SJCRH30 (cell line): ENCODE data around the gene PUS7. TPM values are rescaled to one million over a fixed set of nuclear protein-coding genes. Genes with fewer than 3 reads are reported as not detected.

ENCODE experiments used
- total RNA-seq: library from RNA; depleted of rRNA; stranded (reverse); fragments of >200 nt; shearing (Covaris generic); gene quantifications from 2 replicates; pipeline ENCODE4 v1.2.3, GENCODE V29; 2014; rRNA removed

Gene PUS7
- total RNA-seq, 1 experiment from 2014 or later = 52.3 TPM

Other genes with a start within 250 kb of the PUS7 start
- 62.2 and 69.7 TPM in 2 replicates for gene SRPK2, start 133.3 kb downstream of the PUS7 start, total RNA-seq
- 20.9 and 24.5 TPM in 2 replicates for gene RINT1, start 9.9 kb upstream of the PUS7 start, total RNA-seq
- gene EFCAB10, start 59.2 kb upstream of the PUS7 start, total RNA-seq = 0.06 TPM in 1 of 2 replicates, not detected in the other